Muscle of leg (tissue), 11 donors: ENCODE measurements around the gene HOXD10. TPM values are rescaled to one million over a fixed set of nuclear protein-coding genes. Genes with fewer than 3 reads are reported as not detected.

Experiments used
- DNase-seq: peaks from one replicate; pipeline ENCODE4 v3.0.0; 2013
- H3K27ac ChIP-seq: one replicate; pipeline ENCODE4 v1.5.1; 2013; ENCODE audit warnings: mild to moderate bottlenecking, low read length, control low read depth
- H3K27me3 ChIP-seq: one replicate; pipeline ENCODE4 v1.6.1; 2013; ENCODE audit warnings: low read length; ENCODE audit not compliant: control insufficient read depth, insufficient read depth
- H3K36me3 ChIP-seq: one replicate; pipeline ENCODE4 v1.6.1; 2013; ENCODE audit warnings: low read length; ENCODE audit not compliant: control insufficient read depth, insufficient read depth
- H3K4me1 ChIP-seq: one replicate; pipeline ENCODE4 v1.6.1; 2013; ENCODE audit warnings: low read length; ENCODE audit not compliant: control insufficient read depth, insufficient read depth
- H3K4me3 ChIP-seq: one replicate; pipeline ENCODE4 v1.5.1; 2013; ENCODE audit warnings: low read length, control low read depth
- H3K9me3 ChIP-seq: replicated peaks from 2 replicates; pipeline ENCODE4 v1.6.1; 2013; ENCODE audit warnings: low read depth, low read length; ENCODE audit not compliant: control insufficient read depth
- WGBS: methylation state at CpG from one replicate; pipeline ENCODE4 v1.1.5; 2013; ENCODE audit warnings: missing lambda C conversion rate; ENCODE audit not compliant: insufficient coverage; 5-methylcytosine and 5-hydroxymethylcytosine counted together
- polyA plus RNA-seq, 8 donors: library from polyadenylated mRNA; unstranded; fragments of 120-200 nt; gene quantifications; one replicate each; pipeline versions ENCODE4 v1.2.1 to v1.2.3, GENCODE V29; 2013; ENCODE audit warnings: inconsistent platforms in 1 of 8, low replicate concordance in 1 of 8; ENCODE audit not compliant: insufficient read length in 8 of 8, insufficient read depth in 1 of 8
- total RNA-seq: library from RNA; stranded (reverse); fragments of 120-200 nt; gene quantifications from one replicate; pipeline ENCODE4 v1.2.4, GENCODE V29; 2013

The HOXD10 gene
- total and polyA plus RNA-seq, 9 donors: 0.05 to 4.6 (median 0.21) TPM; not detected in 2

DNA sequence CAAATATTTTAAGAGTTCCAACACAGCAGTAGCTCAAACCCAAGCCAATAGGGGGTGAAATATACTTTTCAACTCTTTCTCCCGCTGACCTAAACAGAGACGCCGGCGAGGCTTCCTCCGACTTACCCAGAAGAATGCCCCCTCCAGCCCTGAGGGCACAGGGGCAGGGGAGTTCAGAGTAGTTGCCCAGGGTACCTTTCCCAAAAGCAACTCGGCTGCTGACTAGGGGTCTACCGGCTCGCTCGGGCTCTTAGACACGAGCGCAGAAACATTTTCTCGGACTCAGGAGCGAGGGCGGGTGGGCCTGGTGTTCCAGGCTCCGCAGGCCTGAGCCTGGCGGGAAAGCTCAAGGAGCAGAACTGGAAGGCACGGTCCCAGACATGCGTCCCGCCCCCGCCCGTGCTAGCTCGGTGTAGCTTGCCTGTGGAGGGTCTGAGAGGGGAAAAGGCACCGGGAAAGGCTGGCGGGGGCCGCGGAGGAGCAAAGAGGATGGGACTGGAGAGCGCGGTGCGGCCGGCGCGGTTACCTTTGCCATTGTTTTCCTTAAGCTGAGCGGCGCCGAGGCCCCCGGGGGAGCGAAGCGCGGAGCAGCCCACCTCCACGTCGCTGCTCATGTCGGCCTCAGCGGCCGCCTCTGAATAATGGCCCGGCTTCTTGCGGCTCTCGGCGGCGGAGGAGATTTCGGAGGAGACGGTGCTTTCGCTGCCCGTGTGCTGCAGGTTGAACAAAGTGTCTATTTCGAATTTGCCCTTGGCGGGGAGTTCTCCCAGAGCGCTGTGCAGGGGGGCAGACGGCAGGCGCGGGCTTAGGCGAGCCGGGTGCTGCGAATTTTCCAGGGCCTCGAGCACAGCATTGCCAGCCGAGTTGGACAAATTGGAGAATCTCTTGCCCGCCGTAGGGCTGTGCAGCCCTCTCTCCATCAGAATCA lies 33.5 kb upstream of the HOXD10 start:
- Histone ChIP-seq H3K4me3 (peak overlapping the region; percentile 6), H3K4me1 (peaks cover 46% of the 10 kb centered on the region), H3K27me3 (peaks cover 94% of the 10 kb centered on the region), H3K27ac (no peak overlapping the region), H3K9me3 (no peaks in the 10 kb centered on the region), H3K36me3 (no peaks in the 10 kb centered on the region)
- no peak for DNase-seq
- 3% methylated on average over 61 of the region's 66 CpGs for WGBS

DNA sequence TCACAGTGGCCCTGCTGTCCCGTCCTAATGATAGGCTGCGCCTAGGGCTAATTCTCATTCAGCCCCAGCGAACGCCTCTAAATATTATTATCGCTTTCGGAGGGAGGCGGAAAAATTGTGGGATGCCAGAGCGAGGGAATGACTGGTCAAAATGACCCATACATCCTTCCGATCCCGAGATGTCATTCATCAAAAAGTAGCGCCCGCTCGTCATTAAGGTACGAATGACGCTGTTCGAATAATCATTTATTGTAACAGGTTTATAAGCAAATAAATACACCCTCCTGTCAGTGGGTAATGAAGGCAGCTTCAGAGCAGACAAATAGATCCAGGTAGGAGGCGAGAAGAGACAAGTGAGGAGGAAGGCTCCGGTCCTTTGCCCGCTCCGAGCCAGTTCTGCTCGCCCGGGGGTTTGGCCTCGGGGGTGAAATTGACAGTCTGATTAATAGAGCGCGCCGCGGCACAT lies 32.7 kb upstream of the HOXD10 start, which contains the start of gene EVX2:
TSS of gene EVX2 (minus strand) at position 167 of the 466 bp plus-strand sequence. CDS start 186 bp downstream, outside the sequence.
- Histone ChIP-seq H3K27me3 (peaks cover 94% of the 10 kb centered on the region), H3K9me3 (no peaks in the 10 kb centered on the region), H3K4me1 (peaks cover 49% of the 10 kb centered on the region), H3K4me3 (peak within 1 kb of the TSS; percentile 6), H3K36me3 (no peaks in the 10 kb centered on the region), H3K27ac (peak within 1 kb of the TSS; percentile 37)
- DNase-seq: no peak
- 2% methylated on average over 10 of the region's 27 CpGs for WGBS

DNA sequence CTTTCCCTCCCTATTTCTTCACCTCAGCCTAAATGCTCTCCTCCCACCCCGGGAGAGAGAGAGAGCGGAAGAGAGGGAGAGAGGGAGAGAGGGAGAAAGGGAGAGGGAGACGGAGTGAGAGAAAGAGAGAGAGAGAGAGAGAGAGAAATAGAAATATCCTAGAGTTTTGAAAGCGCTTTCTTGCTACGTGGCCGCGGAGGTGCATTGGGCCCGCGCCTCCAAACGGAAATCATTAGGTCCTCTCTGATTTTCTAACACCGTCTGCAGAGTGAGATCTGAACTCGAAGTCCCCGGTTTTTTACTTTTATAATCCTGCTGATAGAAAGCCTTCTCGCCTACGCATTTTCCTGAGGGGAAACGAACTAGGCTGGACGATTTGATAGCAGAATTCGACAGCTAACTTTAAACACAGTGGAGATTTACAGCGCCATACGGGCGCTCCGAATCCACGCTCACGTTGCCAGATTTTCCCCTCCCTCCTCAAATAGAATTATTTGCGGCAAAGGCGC lies 31.9 kb upstream of the HOXD10 start:
- no peak overlapping the region for H3K4me3 ChIP-seq
- no peaks in the 10 kb centered on the region for H3K36me3 ChIP-seq
- peaks cover 94% of the 10 kb centered on the region for H3K27me3 ChIP-seq
- H3K27ac ChIP-seq: peak overlapping the region; percentile 37
- WGBS: 2% methylated on average over 20 of the region's 26 CpGs
- H3K9me3 ChIP-seq: no peaks in the 10 kb centered on the region
- peaks cover 44% of the 10 kb centered on the region for H3K4me1 ChIP-seq
- DNase-seq: peak; percentile 32

DNA sequence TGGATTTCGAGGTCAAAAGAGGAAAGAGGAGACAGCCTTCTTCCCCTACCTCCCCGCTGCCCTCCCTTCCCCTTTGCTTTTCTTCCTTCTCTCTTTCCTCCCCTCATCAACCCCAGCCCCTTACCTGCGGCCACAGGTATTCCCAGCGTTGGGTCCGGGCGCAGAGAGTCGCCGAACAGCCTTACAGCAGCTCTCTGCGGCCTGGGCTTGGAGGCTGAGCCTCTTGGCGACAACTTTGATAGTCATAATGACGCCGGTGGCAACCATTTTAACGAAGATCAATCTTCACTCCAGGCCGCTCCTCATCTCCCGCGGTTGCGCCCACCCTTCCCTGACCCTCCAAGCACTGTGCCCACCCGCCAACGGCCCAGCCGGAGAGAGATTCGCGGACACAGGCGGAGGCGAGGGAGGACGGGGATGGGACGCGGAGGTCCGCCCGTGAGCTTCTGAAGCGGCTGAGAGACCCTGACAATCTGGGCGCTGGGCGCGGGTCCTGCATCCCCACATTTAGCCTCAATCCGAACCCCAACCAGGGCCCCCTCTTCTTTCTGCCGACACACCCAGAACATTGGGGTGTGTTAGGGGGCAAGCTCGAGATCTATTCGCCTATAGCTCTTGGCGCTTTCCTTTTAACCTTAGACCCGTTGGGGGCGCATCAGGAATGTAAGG lies 31.3 kb upstream of the HOXD10 start:
- Histone ChIP-seq H3K36me3 (no peaks in the 10 kb centered on the region), H3K4me1 (peaks cover 43% of the 10 kb centered on the region), H3K27me3 (peaks cover 96% of the 10 kb centered on the region), H3K4me3 (no peak overlapping the region), H3K27ac (peak overlapping the region; percentile 37), H3K9me3 (no peaks in the 10 kb centered on the region)
- no peak for DNase-seq
- under 1% methylated on average over 24 of the region's 40 CpGs for WGBS

DNA sequence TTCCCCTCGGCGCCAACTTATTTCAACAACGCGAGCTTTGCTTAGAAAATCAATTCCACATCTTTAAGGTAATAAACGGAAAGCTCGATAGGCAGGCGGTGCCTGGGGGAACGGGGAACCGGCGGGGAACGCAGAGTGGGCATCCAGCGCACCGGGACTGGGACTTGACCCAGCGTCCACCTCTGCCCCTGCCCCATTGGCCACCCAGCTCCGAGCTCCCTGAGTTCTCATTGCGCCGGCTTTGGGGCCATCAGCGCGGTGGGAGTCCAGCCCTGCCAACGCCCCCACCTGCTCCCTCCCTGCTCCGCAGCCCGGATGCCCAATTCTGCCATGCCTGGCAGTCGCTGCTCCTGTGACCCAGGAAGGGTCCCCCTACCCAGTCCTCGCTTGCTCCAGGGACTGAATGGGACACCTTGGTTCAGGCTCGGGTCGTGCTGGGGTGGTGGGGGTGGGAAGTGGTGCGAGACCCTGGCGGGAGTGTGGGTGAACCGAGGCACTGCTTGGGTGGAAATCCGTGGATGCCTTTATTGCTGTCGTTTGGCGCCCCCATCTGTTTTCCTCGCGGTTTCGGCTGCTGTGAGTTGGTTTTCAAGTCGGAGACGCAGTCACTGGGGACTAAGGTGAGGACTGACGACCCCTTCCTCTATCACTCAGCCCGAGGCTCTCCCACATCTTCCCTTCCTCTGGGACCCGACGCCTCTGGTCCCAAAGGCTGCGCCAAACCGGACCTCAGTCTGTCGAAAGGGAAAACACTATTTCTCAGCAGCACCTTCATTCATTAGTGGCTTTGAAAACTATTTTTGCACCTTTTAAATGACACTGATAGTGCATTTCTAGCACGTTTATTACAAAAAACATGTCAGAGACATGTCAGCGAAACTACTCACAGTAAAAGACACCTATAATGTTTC lies 30.5 kb upstream of the HOXD10 start:
- H3K27ac ChIP-seq: no peak overlapping the region
- H3K9me3 ChIP-seq: no peaks in the 10 kb centered on the region
- peaks cover 96% of the 10 kb centered on the region for H3K27me3 ChIP-seq
- peaks cover 39% of the 10 kb centered on the region for H3K4me1 ChIP-seq
- H3K36me3 ChIP-seq: no peaks in the 10 kb centered on the region
- H3K4me3 ChIP-seq: peak overlapping the region; percentile 6
- 2% methylated on average over 37 of the region's 46 CpGs for WGBS
- peak; percentile 69 for DNase-seq

DNA sequence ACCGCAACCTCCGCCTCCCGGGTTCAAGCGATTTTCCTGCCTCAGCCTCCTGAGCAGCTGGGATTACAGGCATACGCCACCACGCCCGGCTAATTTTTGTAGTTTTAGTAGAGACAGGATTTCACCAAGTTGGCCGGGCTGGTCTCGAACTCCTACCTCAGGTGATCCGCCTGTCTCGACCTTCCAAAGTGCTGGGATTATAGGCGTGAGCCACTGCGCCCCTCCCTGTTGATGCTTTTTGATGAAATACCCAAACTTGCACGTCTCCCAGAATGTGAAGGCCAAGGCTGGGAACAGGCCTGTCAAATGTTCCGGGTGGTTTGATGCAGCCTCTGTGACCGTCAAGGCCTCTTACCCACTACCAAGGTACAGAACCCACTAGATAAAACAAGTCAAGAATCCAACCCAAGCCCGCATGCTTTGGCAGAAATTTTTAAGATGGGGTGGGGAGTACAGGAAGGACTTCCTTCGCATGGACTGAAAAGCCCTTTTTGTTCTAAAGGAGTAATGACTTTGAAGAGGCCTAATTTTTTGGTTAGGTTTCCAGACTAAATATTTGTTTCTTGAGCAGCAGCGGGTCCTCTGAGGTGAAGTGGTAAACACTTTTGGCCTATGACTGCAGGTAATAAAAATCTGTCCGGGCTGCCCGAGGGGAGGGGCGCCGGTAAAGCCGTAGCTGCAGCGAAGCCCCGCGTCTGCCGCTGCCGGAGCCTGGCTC lies 29.1 kb upstream of the HOXD10 start:
- Histone ChIP-seq H3K4me3 (peak overlapping the region; percentile 40), H3K9me3 (no peaks in the 10 kb centered on the region), H3K27me3 (peaks cover 94% of the 10 kb centered on the region), H3K27ac (no peak overlapping the region), H3K36me3 (no peaks in the 10 kb centered on the region), H3K4me1 (peaks cover 36% of the 10 kb centered on the region)
- DNase-seq: no peak
- 55% methylated on average over 24 of the region's 29 CpGs for WGBS

DNA sequence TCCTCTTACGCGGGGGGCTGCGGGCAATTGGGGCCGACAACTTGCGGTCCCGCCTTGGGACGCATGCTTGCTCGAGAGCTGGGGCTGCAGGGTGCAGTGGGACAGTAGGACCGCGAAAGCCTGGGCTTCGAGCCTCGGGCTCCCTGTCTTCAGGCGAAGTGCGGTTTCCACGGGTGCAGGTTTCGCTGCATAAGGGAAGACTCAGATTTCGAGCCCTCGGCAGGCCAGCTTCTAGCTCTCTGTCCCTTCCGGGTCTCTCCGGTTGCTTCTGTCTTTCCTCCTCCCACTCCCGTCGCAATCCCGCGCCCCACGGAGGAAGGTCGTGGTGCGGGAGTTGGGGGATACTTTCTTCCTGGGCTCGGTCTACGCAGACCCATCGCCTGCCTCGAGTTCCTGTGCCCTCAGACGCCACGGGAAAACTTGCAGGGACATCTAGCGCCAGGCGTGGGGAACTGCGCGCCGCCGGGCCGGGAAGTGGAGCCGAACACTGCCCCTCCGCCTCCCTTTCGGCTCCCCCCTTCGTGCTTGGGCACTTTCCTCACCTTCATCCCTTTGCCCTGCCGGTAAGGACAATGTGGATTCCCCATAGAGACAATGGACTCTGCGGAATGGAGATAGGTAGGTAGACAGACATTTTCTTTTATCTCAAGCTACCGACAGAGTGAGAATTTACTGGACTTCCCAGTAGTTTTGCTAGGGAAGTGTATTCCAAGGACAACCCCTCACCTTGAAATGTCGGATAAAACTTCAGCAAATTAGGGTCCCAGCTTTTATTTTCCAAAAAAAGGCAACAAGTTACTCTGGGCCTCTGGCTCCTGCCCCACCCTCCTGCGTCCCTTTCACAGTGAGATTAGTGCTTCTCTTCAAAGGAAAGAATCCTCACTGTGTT lies 28.3 kb upstream of the HOXD10 start:
- WGBS: 8% methylated on average over 32 of the region's 49 CpGs
- peak; percentile 74 for DNase-seq
- H3K27ac ChIP-seq: no peak overlapping the region

DNA sequence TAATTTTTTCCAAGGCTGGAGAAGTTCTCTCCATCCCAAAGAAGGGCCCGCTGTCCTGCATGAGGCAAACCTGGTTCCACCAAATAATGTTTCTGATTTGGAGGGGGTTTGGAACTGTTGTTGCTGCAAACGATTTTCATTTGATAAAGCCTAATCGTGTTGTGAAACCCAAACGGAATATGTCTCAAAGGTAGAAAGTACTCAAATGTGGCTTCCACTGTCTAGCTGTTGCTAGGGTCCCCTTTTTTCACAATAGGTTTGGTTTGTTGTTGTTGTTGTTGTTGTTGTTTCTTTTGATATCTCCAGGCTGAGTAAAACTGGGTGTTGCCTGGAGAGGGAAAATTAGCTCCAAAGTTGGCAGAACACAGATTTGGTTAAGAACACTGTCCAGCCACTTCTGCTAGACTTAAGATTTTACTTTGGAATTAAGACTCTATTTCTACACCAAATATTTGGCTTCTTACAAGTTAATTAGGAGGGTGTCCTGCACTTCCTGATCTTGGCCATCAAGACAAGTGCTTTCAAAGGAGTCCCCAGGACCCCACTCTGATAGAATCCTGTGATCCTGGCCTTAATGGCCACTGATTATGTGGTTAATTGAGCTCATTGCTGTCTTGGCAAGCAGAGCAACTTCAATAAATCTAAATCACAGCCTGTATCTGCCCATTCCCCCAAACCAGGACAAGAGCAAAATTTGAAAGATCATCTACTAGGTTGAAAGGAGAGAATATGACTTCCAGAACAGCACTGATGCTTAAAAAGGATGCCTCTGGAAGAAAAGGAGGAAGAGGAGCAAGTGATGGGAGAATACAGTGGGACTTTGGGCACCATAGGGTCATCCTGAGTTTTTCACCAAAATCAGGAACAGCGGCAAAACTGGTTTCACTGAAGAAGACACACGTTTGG lies 27.4 kb upstream of the HOXD10 start:
- H3K36me3 ChIP-seq: no peaks in the 10 kb centered on the region
- no peak for DNase-seq
- WGBS: 20% methylated on average over 5 of the region's 6 CpGs
- peaks cover 93% of the 10 kb centered on the region for H3K27me3 ChIP-seq
- H3K9me3 ChIP-seq: no peaks in the 10 kb centered on the region
- no peak overlapping the region for H3K27ac ChIP-seq
- peaks cover 33% of the 10 kb centered on the region for H3K4me1 ChIP-seq
- no peak overlapping the region for H3K4me3 ChIP-seq

More for the DNA sequence above, 28.3 kb upstream of the HOXD10 start:
- no peaks in the 10 kb centered on the region for H3K36me3 ChIP-seq
- no peaks in the 10 kb centered on the region for H3K9me3 ChIP-seq
- peaks cover 93% of the 10 kb centered on the region for H3K27me3 ChIP-seq
- peak overlapping the region; percentile 40 for H3K4me3 ChIP-seq
- peaks cover 32% of the 10 kb centered on the region for H3K4me1 ChIP-seq
